ENCODE measurements around the gene PRPF39. TPM values are rescaled to one million over a fixed set of nuclear protein-coding genes. Genes with fewer than 3 reads are reported as not detected.

PRPF39 gene
- total RNA-seq, 2 donors from 2014 or later, result 22.3 to 33.4 TPM

DNA sequence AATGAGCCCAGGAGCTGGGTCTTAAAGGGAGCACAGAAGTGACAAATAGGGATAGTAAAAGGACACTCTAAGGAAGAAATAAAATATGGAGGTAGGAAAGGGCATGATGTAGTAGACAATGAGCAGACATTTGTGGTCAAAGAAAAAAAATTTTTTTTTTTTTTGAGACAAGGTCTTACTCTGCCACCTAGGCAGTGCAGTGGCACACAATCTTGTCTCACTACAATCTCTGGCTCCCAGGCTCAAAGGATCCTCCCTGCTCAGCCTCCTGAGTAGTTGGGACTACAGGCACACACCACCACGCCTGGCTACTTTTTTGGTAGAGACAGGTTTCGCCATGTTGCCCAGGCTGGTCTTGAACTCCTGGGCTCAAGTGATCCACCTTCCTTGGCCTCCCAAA, 41.8 kb downstream of the PRPF39 start:
- no peak for DNase-seq
- H3K4me3 ChIP-seq, result no peak overlapping the region
- intact Hi-C loops (cut with DNase I), result loop anchor here (5.0 kb wide), 1 partner anchor 38 kb away; no protein-coding TSS in a partner anchor
- no peaks in the 10 kb centered on the region for H3K36me3 ChIP-seq
- H3K9me3 ChIP-seq, result no peaks in the 10 kb centered on the region
- no peaks in the 10 kb centered on the region for H3K27me3 ChIP-seq
- no peak overlapping the region for H3K27ac ChIP-seq
- no peaks in the 10 kb centered on the region for H3K4me1 ChIP-seq
- no peak overlapping the region for H3K9ac ChIP-seq (ENCODE audit: low read depth in 2 of 2, low read length in 2 of 2)
- TF ChIP-seq, protein P1, sequence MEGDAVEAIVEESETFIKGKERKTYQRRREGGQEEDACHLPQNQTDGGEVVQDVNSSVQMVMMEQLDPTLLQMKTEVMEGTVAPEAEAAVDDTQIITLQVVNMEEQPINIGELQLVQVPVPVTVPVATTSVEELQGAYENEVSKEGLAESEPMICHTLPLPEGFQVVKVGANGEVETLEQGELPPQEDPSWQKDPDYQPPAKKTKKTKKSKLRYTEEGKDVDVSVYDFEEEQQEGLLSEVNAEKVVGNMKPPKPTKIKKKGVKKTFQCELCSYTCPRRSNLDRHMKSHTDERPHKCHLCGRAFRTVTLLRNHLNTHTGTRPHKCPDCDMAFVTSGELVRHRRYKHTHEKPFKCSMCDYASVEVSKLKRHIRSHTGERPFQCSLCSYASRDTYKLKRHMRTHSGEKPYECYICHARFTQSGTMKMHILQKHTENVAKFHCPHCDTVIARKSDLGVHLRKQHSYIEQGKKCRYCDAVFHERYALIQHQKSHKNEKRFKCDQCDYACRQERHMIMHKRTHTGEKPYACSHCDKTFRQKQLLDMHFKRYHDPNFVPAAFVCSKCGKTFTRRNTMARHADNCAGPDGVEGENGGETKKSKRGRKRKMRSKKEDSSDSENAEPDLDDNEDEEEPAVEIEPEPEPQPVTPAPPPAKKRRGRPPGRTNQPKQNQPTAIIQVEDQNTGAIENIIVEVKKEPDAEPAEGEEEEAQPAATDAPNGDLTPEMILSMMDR (IDR thresholded peaks at IDR 0.05), result no peak

DNA sequence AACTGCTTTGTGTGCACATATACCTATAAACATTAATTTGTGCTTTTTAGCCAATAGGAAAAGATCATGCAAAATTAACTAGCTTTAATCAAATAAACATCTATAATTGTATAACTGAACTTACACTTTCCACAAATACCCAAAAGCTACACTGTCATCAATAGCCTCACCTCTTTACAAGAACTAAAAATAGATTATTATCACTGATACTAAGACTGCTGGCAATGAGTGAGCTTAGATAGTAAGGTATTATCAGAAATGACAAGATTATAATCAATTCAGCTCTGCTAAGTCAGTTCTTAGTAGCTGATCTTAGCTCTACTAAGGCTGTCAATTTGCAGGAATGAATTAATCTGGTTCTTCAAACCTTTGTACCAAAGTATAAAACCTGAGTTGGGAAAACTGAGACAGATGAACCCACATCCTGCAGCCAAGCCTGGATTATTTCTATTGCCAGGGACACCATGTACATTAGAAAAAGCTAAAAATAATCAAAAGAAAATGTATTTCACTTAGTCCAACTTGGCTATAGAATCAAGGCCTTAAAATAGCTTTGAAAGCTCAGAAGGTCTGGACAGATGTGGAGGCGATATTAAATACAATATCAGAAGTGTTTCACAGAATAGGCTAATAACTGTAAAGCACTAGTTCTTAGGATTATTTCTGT, 45.2 kb downstream of the PRPF39 start:
- no peak overlapping the region for H3K9ac ChIP-seq (ENCODE audit: low read depth in 2 of 2, low read length in 2 of 2)
- no peak overlapping the region for H3K4me3 ChIP-seq
- DNase-seq, result no peak
- no peaks in the 10 kb centered on the region for H3K4me1 ChIP-seq
- no peak overlapping the region for H3K27ac ChIP-seq
- H3K27me3 ChIP-seq, result no peaks in the 10 kb centered on the region
- H3K9me3 ChIP-seq, result no peaks in the 10 kb centered on the region
- H3K36me3 ChIP-seq, result no peaks in the 10 kb centered on the region
- TF ChIP-seq, protein P1 (IDR thresholded peaks at IDR 0.05), result no peak
- intact Hi-C loops (cut with DNase I), result loop anchor here (5.0 kb wide), 1 partner anchor 42 kb away; no protein-coding TSS in a partner anchor

DNA sequence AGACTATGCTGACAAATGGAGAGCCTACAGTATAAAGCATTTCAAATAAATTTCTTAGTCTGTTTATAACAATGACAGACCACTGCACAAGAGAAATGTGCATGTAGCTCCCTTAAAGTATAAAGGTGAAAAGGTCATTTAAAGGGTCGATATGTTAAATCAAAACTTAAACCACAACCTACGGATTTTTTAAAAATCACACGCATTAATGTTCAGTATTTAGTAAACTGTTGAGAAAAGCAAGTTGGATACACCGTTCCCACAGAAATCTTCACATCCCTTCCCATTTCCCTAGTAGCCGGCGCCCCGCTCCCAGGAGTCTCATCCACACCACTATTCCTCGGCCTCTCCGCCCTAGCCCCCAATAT, 49.8 kb downstream of the PRPF39 start:
- no peak for DNase-seq
- H3K4me1 ChIP-seq, result peaks cover 10% of the 10 kb centered on the region
- no peaks in the 10 kb centered on the region for H3K27me3 ChIP-seq
- H3K36me3 ChIP-seq, result no peaks in the 10 kb centered on the region
- TF ChIP-seq, protein P1 (IDR thresholded peaks at IDR 0.05), result no peak
- H3K4me3 ChIP-seq, result peak overlapping the region; percentile 60
- peak overlapping the region; percentile 80 for H3K27ac ChIP-seq
- peak overlapping the region; percentile 90 to 92 for H3K9ac ChIP-seq (ENCODE audit: low read depth in 2 of 2, low read length in 2 of 2)
- no peaks in the 10 kb centered on the region for H3K9me3 ChIP-seq
- intact Hi-C loops (cut with DNase I), result loop anchor here (10.0 kb wide), 1 partner anchor 219 kb away; no protein-coding TSS in a partner anchor

DNA sequence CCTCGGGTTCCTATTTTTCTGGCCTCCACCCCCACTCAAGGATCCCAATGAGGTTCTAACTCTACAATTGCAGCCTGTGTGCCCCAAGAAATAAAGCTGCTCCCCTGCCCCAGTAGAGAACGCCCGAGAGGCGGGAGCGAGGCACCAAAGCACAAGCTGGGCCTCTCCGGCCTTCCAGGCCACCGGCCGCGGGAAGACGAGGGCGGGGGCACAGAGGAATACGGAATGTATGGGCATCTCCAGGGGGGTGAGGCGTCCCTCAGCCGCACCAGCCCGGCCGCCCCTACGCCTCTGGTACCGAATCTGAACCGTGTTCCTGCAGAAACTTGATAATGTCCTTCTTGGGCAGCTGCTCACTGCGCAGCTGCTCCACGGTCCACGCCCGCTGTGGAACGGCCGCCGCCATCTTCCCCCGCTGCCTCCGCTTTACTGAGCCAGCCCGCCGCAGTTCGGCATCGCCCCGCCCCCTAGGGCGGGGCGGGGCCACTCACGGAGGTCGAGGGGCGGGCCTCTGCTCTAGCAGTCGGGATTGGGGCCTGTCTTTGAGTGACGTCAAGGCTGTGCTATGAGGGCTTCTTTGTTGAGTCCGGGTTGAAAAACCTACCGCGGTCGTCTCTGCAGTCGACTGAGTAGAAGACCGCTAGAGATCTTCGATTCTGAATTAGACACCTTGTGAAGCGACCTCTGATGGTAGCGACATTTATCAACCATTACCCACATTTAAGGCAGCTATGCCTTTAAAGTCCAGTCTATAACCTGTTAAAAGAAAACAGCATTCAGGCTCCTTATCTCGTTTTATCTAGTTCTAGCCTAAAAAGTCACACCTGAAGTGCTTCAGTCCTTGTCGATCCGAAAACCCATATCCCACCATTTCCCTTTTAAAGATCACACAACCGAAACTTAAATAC, 50.4 kb downstream of the PRPF39 start, which contains the start of gene FKBP3:
Gene FKBP3 (minus strand): TSS at position 431 of the 908 bp plus-strand sequence. CDS start 25 bp downstream, at position 406.
- H3K36me3 ChIP-seq, result no peaks in the 10 kb centered on the region
- peak within 1 kb of the TSS; percentile 90 to 92 for H3K9ac ChIP-seq (ENCODE audit: low read depth in 2 of 2, low read length in 2 of 2)
- intact Hi-C loops (cut with DNase I), result loop anchor here (10.0 kb wide), 1 partner anchor 220 kb away; no protein-coding TSS in a partner anchor
- H3K4me1 ChIP-seq, result peaks cover 10% of the 10 kb centered on the region
- H3K9me3 ChIP-seq, result no peaks in the 10 kb centered on the region
- DNase-seq, result peak; percentile 97
- H3K27me3 ChIP-seq, result no peaks in the 10 kb centered on the region
- peak within 1 kb of the TSS; percentile 60 for H3K4me3 ChIP-seq
- TF ChIP-seq, protein P1 (IDR thresholded peaks at IDR 0.05), result no peak
- peak within 1 kb of the TSS; percentile 80 for H3K27ac ChIP-seq

GRCh38 chr14:45135156-45135555, 51.2 kb downstream of the PRPF39 start:
- H3K36me3 ChIP-seq, result no peaks in the 10 kb centered on the region
- H3K27ac ChIP-seq, result peak overlapping the region; percentile 80
- H3K9me3 ChIP-seq, result no peaks in the 10 kb centered on the region
- H3K27me3 ChIP-seq, result no peaks in the 10 kb centered on the region
- intact Hi-C loops (cut with DNase I), result loop anchor here (5.0 to 10.0 kb wide), 2 partner anchors 173 to 220 kb away; partner anchors contain the start of genes KLHL28 and TOGARAM1
- peaks cover 10% of the 10 kb centered on the region for H3K4me1 ChIP-seq
- peak overlapping the region; percentile 60 for H3K4me3 ChIP-seq
- DNase-seq, result peak; percentile 20
- TF ChIP-seq, protein P1 (IDR thresholded peaks at IDR 0.05), result no peak
- peak overlapping the region in 1 of 2 donors; percentile 92 for H3K9ac ChIP-seq (ENCODE audit: low read depth in 2 of 2, low read length in 2 of 2)
